Measurements from ENCODE around the gene PNO1. TPM values are rescaled to one million over a fixed set of nuclear protein-coding genes. Genes with fewer than 3 reads are reported as not detected.

Gene PNO1
- total and polyA plus RNA-seq, 2 donors (not counting 1 experiment from before 2014, with no cell fraction given) = 12.9 to 13.4 TPM

GRCh38 chr2:68167186-68167585 is 9.5 kb downstream of the PNO1 start:
- no peaks in the 10 kb centered on the region for H3K9me3 ChIP-seq (ENCODE audit: control insufficient read depth, insufficient read depth, low read depth, low read length)
- no peak for DNase-seq (ENCODE audit: low read depth in 2 of 2)
- no peak overlapping the region for H3K9ac ChIP-seq (ENCODE audit: insufficient read depth, low read length)
- H3K4me1 ChIP-seq (ENCODE audit: control insufficient read depth, extremely low read depth, insufficient read depth, low read length) = no peaks in the 10 kb centered on the region
- H3K79me2 ChIP-seq (ENCODE audit: control insufficient read depth, insufficient read depth, low read length) = no peaks in the 10 kb centered on the region
- no peak overlapping the region for H3K4me2 ChIP-seq (ENCODE audit: extremely low read depth, insufficient read depth, low read length)
- H3K27ac ChIP-seq (ENCODE audit: insufficient read depth, low read length) = no peak overlapping the region
- TF ChIP-seq EZH2 (IDR thresholded peaks at IDR 0.05; ENCODE audit: low read length, missing control alignments) (no peak), CTCF (conservative IDR thresholded peaks at IDR 0.05 in 1 of 2, IDR thresholded peaks at IDR 0.05 in 1 of 2; ENCODE audit: low read depth in 1 of 2, low read length in 2 of 2) (no peak)
- H3K27me3 ChIP-seq (ENCODE audit: control insufficient read depth, insufficient read depth, low read length) = no peaks in the 10 kb centered on the region
- H4K20me1 ChIP-seq (ENCODE audit: control insufficient read depth, extremely low read depth, insufficient read depth, low read length) = no peaks in the 10 kb centered on the region
- H3K4me3 ChIP-seq (replicated peaks in 1 of 4; ENCODE audit: control extremely low read depth in 1 of 4, insufficient read depth in 1 of 4, low read depth in 3 of 4, low read length in 4 of 4) = no peak overlapping the region
- no peak overlapping the region for H2AFZ ChIP-seq (ENCODE audit: low read length)
- H3K36me3 ChIP-seq (ENCODE audit: control insufficient read depth, insufficient read depth, low read length) = peaks cover 9% of the 10 kb centered on the region

GRCh38 chr2:68169308-68169707 is 11.6 kb downstream of the PNO1 start:
- no peak for TF ChIP-seq CTCF (conservative IDR thresholded peaks at IDR 0.05 in 1 of 2, IDR thresholded peaks at IDR 0.05 in 1 of 2; ENCODE audit: low read depth in 1 of 2, low read length in 2 of 2)
- TF ChIP-seq EZH2 (IDR thresholded peaks at IDR 0.05; ENCODE audit: low read length, missing control alignments) = no peak
- Histone ChIP-seq H3K9ac (ENCODE audit: insufficient read depth, low read length) (no peak overlapping the region), H3K4me1 (ENCODE audit: control insufficient read depth, extremely low read depth, insufficient read depth, low read length) (no peaks in the 10 kb centered on the region), H3K79me2 (ENCODE audit: control insufficient read depth, insufficient read depth, low read length) (no peaks in the 10 kb centered on the region), H3K27ac (ENCODE audit: insufficient read depth, low read length) (no peak overlapping the region), H2AFZ (ENCODE audit: low read length) (no peak overlapping the region), H3K27me3 (ENCODE audit: control insufficient read depth, insufficient read depth, low read length) (no peaks in the 10 kb centered on the region), H4K20me1 (ENCODE audit: control insufficient read depth, extremely low read depth, insufficient read depth, low read length) (no peaks in the 10 kb centered on the region), H3K9me3 (ENCODE audit: control insufficient read depth, insufficient read depth, low read depth, low read length) (no peaks in the 10 kb centered on the region), H3K36me3 (ENCODE audit: control insufficient read depth, insufficient read depth, low read length) (peaks cover 9% of the 10 kb centered on the region), H3K4me3 (replicated peaks in 1 of 4; ENCODE audit: control extremely low read depth in 1 of 4, insufficient read depth in 1 of 4, low read depth in 3 of 4, low read length in 4 of 4) (no peak overlapping the region), H3K4me2 (ENCODE audit: extremely low read depth, insufficient read depth, low read length) (no peak overlapping the region)
- DNase-seq (ENCODE audit: low read depth in 2 of 2) = no peak

- H4K20me1 ChIP-seq (ENCODE audit: control insufficient read depth, extremely low read depth, insufficient read depth, low read length) = no peaks in the 10 kb centered on the region
- no peak overlapping the region for H3K27ac ChIP-seq (ENCODE audit: insufficient read depth, low read length)
These were observed 13.5 kb downstream of the PNO1 start for GRCh38 chr2:68171146-68171545.

More at GRCh38 chr2:68171146-68171545, 13.5 kb downstream of the PNO1 start:
- Histone ChIP-seq H2AFZ (ENCODE audit: low read length) (no peak overlapping the region), H3K4me2 (ENCODE audit: extremely low read depth, insufficient read depth, low read length) (no peak overlapping the region), H3K36me3 (ENCODE audit: control insufficient read depth, insufficient read depth, low read length) (peaks cover 7% of the 10 kb centered on the region), H3K79me2 (ENCODE audit: control insufficient read depth, insufficient read depth, low read length) (no peaks in the 10 kb centered on the region), H3K4me1 (ENCODE audit: control insufficient read depth, extremely low read depth, insufficient read depth, low read length) (no peaks in the 10 kb centered on the region), H3K9ac (ENCODE audit: insufficient read depth, low read length) (no peak overlapping the region), H3K9me3 (ENCODE audit: control insufficient read depth, insufficient read depth, low read depth, low read length) (no peaks in the 10 kb centered on the region), H3K4me3 (replicated peaks in 1 of 4; ENCODE audit: control extremely low read depth in 1 of 4, insufficient read depth in 1 of 4, low read depth in 3 of 4, low read length in 4 of 4) (no peak overlapping the region), H3K27me3 (ENCODE audit: control insufficient read depth, insufficient read depth, low read length) (no peaks in the 10 kb centered on the region)
- no peak for TF ChIP-seq CTCF (conservative IDR thresholded peaks at IDR 0.05 in 1 of 2, IDR thresholded peaks at IDR 0.05 in 1 of 2; ENCODE audit: low read depth in 1 of 2, low read length in 2 of 2)
- no peak for TF ChIP-seq EZH2 (IDR thresholded peaks at IDR 0.05; ENCODE audit: low read length, missing control alignments)
- no peak for DNase-seq (ENCODE audit: low read depth in 2 of 2)

Measured in fibroblast of lung (primary cell).